GM12865 (cell line): ENCODE measurements around the gene ABCB1.

Experiments used
- DNase-seq: peaks from one replicate; pipeline ENCODE4 v3.0.0; 2010; ENCODE audit warnings: low read depth
- H3K4me3 ChIP-seq: 2 replicates; pipeline ENCODE4 v1.5.1; 2011; ENCODE audit warnings: mild to moderate bottlenecking, low read depth, low read length, control low read depth
- TF ChIP-seq, protein P1 (sequence below): IDR thresholded peaks from 2 replicates; pipeline ENCODE4 v1.5.1; 2011; ENCODE audit warnings: low read length, control low read depth, low read depth, inconsistent platforms; ENCODE audit not compliant: insufficient read depth; ENCODE audit errors: missing control alignments

Gene ABCB1

DNA sequence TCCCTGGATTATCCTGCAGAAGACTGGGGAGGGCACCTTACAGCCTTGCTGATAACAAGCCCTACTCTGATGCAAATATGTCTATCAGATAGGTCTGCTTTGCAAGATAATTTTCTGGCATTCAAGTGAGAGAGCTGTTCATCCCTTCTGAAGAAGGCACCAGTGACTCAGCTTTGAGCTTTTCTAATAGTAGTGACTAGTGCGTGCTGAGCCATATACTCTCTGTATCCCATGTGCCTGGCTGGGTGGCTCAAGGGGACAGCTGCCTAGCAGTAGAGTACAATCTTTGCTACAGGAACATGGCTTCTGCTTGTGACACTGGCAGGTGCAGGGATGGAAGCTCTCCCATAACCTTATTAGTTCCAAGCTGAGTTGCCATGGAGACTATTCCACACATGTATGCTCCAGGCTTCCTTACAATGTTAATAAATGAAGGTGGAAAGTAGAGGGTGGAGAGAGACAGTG is 90.2 kb downstream of the ABCB1 start:
- no peak for DNase-seq
- TF ChIP-seq, protein P1, sequence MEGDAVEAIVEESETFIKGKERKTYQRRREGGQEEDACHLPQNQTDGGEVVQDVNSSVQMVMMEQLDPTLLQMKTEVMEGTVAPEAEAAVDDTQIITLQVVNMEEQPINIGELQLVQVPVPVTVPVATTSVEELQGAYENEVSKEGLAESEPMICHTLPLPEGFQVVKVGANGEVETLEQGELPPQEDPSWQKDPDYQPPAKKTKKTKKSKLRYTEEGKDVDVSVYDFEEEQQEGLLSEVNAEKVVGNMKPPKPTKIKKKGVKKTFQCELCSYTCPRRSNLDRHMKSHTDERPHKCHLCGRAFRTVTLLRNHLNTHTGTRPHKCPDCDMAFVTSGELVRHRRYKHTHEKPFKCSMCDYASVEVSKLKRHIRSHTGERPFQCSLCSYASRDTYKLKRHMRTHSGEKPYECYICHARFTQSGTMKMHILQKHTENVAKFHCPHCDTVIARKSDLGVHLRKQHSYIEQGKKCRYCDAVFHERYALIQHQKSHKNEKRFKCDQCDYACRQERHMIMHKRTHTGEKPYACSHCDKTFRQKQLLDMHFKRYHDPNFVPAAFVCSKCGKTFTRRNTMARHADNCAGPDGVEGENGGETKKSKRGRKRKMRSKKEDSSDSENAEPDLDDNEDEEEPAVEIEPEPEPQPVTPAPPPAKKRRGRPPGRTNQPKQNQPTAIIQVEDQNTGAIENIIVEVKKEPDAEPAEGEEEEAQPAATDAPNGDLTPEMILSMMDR: no peak
- no peak overlapping the region for H3K4me3 ChIP-seq

DNA sequence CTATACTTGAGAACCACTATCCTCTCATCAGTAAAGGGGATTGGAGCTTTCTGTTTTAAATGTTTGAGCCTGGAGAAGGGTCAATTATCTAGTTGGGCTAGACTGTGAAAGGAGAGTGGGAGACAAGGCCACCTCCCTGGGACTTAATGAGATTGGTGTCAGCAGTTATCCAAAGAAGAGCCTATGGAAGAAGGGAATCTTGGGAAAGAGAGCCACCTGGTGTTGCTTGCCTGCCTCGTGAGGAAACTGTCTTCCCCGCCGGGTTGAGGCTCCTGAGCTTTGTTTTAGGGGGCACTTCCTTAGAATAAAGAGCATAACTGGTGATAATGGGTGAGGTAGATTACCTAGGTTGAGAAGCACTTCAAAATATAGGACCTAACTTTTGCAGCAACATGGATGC is 93.2 kb downstream of the ABCB1 start:
- DNase-seq: no peak
- H3K4me3 ChIP-seq: no peak overlapping the region
- TF ChIP-seq, protein P1: no peak

DNA sequence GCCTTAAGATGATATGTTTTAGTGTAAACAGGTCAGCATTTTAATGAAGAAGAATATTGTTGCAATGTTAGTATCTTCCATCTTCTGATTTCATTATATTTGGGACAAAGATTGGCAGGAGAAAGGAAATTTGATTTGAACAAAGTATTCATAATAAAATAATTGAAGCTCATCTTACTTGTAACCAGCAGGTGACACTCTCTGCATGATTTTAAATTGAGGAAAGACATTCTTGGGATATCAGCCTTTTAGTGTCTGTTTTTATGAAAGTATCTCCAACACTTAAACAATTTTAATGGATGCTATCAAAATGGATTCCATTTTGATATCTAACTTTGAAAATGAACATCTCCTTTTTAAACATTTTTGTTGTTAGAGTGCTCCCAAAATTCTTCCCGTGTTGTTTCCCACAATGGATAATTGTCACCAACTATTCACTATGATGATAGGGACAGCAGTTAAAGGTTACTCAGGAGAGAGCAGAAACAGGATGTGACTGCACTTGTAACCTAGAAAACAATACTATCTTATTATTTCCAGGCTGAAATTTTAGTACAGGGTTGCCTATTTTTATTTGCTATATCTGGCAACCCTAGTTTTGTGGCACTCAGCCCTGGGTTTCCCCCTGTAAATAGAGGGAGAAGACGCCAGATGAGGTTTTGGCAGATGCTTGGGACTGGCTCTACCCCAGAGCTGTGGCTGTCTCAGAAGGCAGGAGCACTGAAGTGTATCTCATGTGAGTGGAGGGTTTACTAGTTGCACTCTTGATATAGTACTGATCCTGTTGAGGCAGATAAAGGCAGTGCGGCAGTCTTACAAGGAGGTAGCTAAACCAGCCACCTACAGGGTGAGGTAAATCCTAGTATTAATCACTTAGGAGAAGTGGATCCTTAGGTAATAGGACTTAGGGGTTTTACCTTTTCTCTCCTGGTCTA is 94.2 kb downstream of the ABCB1 start:
- TF ChIP-seq, protein P1: peak; percentile 29
- H3K4me3 ChIP-seq: no peak overlapping the region
- DNase-seq: peak; percentile 40

DNA sequence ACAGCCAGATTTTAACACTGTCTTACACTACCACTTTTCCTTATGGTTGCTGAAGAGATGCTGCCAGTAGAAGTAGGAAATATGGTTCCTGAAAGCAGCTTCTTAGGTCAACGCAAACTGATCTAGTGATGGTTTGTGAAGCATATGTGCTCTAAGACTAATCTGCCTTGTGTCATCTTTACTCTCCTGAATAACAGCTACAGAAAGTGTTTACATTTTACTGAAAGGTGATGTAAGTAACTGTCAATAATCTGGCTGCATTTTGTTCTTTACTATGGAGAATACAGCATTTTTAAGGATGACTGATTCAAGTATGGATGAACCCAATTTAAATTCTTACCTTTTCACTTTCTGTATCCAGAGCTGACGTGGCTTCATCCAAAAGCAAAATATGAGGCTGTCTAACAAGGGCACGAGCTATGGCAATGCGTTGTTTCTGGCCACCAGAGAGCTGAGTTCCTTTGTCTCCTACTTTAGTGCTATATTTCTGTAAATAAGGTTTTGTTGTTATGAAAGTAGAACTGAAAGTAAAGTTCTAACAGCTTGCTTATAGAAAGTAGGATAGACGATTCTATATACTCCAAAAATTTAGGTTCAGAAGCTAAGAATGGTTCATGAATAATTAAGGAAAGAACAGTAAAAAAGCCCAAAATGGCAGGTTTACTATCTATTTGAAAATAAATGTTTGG is 95.0 kb downstream of the ABCB1 start:
- TF ChIP-seq, protein P1: no peak
- DNase-seq: no peak
- no peak overlapping the region for H3K4me3 ChIP-seq

DNA sequence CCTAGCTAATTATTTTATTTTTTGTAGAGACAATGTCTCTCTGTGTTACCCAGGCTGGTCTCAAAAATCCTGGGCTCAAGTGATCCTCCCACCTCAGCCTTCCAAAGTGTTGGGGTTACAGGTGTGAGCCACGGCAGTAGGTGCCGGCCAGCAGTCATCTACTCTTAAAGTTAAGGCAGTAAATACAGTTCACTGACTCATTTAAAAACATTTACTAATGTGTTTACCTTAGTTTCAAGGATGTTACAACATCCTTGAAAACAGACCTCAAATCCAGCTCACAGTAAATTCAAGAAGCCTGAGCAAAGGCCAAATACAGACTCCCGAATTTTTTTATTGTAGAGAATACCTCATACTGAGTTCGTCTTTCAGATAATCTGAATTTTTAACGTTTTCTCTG is 95.6 kb downstream of the ABCB1 start:
- TF ChIP-seq, protein P1: no peak
- DNase-seq: no peak
- no peak overlapping the region for H3K4me3 ChIP-seq

DNA sequence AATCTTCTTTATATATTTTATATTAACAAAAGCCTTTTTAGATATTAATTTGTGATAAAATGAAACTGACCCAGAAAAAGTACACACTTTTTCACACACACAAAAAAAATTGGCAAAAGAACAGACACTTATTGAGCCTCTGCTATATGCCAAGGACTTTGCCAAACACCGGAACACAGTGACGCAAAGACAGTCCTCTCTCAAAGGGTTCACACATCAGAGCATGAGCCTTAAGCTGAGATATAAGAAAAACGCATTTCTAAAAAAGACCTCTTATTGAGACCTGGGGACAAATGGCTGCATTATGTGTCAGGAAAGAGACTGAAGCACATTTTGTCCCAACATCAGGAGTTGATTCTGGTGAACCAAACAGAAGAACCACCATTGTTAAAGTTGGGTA is 101.2 kb downstream of the ABCB1 start:
- H3K4me3 ChIP-seq: no peak overlapping the region
- no peak for DNase-seq
- TF ChIP-seq, protein P1: no peak
